NCI-H2107 treated with DMSO at 0.1 percent for 48 hours (cell line): ENCODE results near the gene HAO1.
"Not testable (repeated sequence)": the region's sequence is repeated elsewhere in the genome, so short reads cannot be mapped to it uniquely, and the experiment has no call there.

Experiments
- DNase-seq: peaks from one replicate; lab custom pipeline; 2025; ENCODE audit not compliant: unreplicated experiment; lab: John Stamatoyannopoulos, UW

Gene HAO1

GRCh38 chr20:7940341-7940740 is at the start of gene HAO1:
Gene HAO1, minus strand, starts transcription at chr20:7940458. Its CDS starts 36 bp downstream, at chr20:7940422.
- DNase-seq: no peak

DNA sequence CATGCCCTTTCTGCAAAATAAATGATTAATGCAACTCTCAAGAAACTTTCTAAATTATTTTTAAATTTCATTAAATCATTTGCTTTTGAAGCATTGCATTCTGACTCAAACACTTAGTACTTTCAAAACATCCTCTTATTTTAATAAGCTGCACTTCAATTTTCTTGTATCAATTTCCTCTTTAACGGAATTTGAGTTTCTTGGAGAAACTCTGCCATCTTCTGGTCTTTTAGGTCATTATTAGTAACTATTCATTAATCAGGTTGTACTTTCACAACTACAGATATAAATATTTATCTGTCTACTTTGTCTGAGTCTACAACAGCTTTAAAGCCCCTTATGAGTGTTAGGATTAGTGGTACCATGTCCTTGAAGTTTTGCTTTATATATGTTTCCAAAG is 49.1 kb upstream of the HAO1 start:
- DNase-seq: no peak

DNA sequence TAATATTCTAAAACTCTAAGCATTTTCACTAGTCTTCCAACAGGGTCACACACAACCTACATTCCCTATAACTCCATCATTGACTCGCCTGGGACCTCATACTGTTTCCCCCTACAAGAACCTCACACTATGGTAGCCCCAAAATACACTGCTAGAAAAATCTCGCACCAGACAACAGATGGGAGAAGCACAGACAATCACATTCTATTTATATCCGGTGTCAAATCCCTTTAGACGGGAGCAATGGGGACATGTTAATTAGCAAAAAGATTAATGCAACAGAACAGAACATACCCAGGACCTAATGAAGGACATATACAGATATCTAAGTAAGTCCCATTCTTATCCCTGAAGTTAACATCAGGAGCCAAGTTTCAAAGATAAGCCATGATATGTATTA is 45.7 kb upstream of the HAO1 start:
- DNase-seq: no peak

DNA sequence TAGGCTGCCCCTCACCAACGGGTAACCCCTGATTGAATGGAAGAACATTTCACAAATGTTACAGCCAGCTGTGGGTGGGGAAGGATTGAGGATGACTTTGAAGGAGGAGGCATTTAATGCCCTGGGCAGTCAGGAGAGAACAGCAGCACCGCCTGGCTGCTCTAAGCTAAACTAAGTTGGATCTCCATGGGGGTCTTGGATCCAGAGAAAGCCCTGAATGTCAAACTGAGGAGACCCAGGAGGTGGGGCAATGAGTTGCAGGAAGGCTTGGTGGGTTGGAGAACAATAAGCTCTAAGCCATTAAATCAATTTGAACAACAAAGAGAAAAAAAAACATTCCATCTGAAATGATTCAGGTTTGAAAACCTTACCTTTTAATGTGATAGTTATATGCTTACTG is 43.9 kb upstream of the HAO1 start:
- no peak for DNase-seq

DNA sequence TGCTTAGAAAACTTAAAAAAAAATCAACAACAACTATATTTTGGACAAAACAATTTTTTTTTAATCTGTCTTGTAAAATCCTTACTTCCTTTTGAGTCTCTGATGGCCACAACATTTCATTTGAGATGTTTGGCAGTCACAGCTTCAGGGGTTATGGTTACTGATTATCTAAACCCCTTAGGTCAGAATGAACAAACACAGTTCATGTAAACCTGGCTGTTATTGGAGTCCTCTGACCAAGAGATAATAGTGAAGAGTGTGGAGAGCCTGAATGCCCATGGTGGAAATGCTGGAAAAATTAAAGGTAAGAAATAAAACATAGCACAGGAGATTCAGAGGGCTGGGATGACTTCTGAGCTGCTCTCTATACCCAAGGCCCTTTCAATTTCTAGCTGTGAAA is 41.1 kb upstream of the HAO1 start:
- DNase-seq: no peak

- no peak for DNase-seq
These were observed 40.2 kb upstream of the HAO1 start for GRCh38 chr20:7980332-7981046.

- DNase-seq: no peak
These were observed 37.5 kb upstream of the HAO1 start for GRCh38 chr20:7977709-7978108.

GRCh38 chr20:7975851-7976414 is 35.7 kb upstream of the HAO1 start:
- no peak for DNase-seq

- no peak for DNase-seq
These were observed 34.7 kb upstream of the HAO1 start for GRCh38 chr20:7974785-7975435.

- DNase-seq: no peak
These were observed 31.4 kb upstream of the HAO1 start for GRCh38 chr20:7971536-7972280.

DNA sequence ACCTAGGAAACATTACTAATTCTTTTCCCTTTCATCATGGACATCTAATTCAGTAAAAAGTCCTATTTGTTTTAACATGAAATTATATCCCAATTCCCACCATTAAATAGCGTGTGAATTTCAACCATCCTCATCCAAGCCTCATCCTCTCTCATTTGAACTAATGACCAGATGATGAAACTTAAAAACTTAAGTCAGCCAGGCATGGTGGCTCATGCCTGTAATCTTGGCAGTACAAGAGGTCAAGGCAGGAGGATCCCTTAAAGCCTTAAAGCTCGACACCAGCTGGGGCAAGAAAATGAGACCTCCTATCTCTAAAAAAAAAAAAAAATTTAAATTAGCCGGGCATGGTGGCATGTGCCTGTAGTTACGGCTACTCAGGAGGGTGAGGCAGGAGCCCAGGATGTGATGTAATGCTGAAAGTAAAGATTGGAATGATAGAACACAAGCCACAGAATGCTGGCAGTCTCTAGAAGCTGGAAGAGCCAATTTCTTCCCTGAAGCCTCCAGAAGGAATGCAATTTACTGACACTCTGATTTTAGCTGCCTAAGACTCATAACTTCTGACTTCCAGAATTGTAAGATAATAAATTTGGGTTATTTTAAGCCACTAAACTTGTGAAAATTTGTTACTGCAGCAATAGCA is 27.1 kb upstream of the HAO1 start:
- DNase-seq: no peak

DNA sequence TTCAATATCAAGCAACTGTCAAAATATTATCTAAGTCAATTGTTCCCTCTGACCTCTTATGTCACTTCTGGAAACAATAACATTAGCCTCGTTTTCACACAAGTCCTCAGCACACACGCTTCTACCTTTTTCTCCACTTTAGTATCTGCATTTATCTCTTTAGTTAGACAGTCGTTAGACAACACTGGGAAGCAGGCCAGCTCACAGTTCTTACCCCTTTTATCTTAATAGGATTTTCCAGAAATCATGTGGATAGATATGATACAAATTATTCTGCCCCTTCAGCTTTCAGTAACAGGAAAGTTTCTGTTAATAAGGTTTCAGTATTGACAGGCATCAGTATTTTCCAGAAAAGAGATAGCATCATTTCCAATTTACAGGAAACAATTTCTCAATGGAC is 25.9 kb upstream of the HAO1 start:
- no peak for DNase-seq

GRCh38 chr20:7959484-7959883 is 19.2 kb upstream of the HAO1 start:
- DNase-seq: no peak

- DNase-seq: not testable (repeated sequence)
These were observed 16.3 kb upstream of the HAO1 start for GRCh38 chr20:7956561-7956960.

DNA sequence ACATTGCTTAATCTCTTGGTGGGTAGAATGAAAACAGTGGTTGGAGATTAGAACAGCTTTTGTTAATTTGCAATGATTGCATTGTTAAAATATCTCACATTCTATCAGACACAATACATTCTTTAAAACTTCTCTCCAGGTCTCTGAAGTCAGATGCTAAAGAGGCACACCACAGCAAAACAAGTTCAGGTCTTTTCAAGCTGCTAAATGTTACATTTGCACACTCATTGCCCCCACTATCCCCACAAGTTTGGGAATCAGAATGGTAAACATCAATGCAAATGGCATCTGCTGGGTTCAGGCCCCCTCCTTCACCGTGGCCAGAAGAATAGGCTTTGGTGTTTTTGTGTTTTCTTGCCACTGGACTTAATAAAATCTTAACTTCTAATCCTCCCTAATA is 10.1 kb upstream of the HAO1 start:
- no peak for DNase-seq

DNA sequence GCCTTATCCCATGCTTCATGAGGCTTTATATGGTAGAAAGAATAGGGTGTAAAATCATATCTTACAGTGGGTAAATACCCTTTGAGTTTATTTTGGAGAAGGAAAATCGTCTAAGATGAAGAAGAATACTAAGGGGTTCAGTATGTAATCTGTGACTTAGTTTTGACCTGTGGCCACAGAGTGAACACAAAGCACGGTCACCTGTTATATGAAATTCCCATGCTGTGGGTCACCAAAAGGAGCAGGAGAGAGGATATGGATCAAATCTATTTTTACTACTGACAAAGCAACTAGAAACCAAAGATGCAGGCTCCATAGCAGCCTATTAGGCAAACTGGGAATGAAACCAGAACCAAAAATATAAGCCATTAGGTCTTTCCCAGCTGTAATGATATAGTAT is 3.6 kb upstream of the HAO1 start:
- no peak for DNase-seq

DNA sequence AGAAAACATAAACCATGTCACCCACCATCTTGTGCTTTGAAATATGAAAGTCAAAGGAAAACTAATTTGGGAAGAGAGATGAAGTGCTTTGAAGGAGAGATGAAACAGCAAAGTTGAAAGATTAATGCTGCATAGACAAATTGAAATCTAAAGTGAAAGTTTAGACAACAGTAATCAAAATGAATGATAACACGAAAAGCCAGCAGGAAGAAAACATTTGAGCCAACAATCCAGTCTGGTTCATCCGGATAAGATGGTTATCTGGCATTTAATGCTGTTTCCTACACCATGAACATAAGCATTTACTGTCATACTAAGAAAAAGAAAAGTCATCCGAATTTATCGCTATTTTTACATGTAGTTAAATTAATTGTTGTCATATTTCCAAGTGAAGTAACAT is 595 bp downstream of the HAO1 start:
- DNase-seq: no peak

GRCh38 chr20:7938058-7938457 is 2.2 kb downstream of the HAO1 start:
- no peak for DNase-seq

DNA sequence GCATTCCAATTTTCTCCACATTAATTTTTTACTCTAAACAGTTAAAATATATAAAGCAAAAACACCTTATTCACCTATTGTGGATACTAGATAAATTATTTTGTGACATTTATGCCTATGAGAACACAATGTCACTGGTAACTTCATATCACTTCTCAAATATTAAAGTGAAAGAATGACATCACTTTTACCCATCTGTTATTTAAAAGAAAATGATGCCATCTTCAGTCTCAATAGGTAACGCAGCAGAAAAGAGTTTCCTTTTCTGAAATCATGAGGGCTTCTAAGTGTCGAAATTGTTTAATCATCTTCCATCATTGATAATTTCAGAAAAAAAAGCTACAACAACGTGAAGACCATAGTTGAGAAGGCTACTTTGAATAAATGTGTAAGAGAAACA is 2.9 kb downstream of the HAO1 start:
- DNase-seq: no peak

GRCh38 chr20:7935027-7935551 is 5.2 kb downstream of the HAO1 start:
- DNase-seq: no peak

DNA sequence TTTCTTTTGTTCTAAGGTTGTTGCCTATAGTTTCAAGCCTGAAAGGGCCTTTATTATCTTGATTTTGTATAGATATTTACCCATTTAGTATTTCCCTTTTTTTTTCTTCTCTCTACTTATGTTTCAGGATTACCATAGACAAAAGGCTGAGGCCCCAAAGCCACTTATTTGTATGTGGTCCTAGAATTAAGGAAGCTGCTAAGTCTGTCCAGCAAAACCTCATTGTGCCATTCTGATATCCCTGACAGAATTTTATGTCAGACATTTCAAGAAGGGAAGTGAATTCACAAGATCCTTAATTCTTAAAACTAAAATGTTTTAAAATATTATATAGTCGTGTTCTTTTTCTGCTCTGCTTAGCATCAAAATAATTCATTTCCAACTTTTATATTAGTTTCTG is 6.9 kb downstream of the HAO1 start:
- no peak for DNase-seq
